DOHH2 (cell line): ENCODE results near the gene FAN1.

Experiments used
- EZH2phosphoT487 ChIP-seq: fragments of 200-600 bp; sonication (generic); IDR thresholded peaks from 2 replicates; pipeline ENCODE4 v1.6.1; 2017; ENCODE audit warnings: borderline replicate concordance, mild to moderate bottlenecking, antibody characterized with exemption, low read length, moderate library complexity, mixed read lengths
- TF ChIP-seq, protein P1 (sequence below): fragments of 200-600 bp; sonication (generic); IDR thresholded peaks from one replicate; pipeline ENCODE4 v1.5.1; 2014; ENCODE audit warnings: antibody characterized with exemption, mild to moderate bottlenecking, low read depth, low read length; ENCODE audit not compliant: poor library complexity, severe bottlenecking

- TF ChIP-seq, protein P1, sequence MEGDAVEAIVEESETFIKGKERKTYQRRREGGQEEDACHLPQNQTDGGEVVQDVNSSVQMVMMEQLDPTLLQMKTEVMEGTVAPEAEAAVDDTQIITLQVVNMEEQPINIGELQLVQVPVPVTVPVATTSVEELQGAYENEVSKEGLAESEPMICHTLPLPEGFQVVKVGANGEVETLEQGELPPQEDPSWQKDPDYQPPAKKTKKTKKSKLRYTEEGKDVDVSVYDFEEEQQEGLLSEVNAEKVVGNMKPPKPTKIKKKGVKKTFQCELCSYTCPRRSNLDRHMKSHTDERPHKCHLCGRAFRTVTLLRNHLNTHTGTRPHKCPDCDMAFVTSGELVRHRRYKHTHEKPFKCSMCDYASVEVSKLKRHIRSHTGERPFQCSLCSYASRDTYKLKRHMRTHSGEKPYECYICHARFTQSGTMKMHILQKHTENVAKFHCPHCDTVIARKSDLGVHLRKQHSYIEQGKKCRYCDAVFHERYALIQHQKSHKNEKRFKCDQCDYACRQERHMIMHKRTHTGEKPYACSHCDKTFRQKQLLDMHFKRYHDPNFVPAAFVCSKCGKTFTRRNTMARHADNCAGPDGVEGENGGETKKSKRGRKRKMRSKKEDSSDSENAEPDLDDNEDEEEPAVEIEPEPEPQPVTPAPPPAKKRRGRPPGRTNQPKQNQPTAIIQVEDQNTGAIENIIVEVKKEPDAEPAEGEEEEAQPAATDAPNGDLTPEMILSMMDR = no peak
- TF ChIP-seq EZH2phosphoT487 = no peak
Measured at GRCh38 chr15:30992249-30992864, 88.6 kb downstream of the FAN1 start.
